Cerebellar cortex (tissue), 1 donor: ENCODE measurements around the gene EPHB3.

Experiments used
- DNase-seq: peaks from one replicate; pipeline ENCODE4 v3.0.0-alpha.2; 2015; ENCODE audit warnings: low spot score

The EPHB3 gene

GRCh38 chr3:184543843-184544512 lies 17.6 kb upstream of the EPHB3 start:
- DNase-seq: peak; percentile 95

- DNase-seq: no peak
Measured at GRCh38 chr3:184544513-184544861, 17.1 kb upstream of the EPHB3 start.

GRCh38 chr3:184545769-184546168 lies 15.8 kb upstream of the EPHB3 start:
- no peak for DNase-seq

GRCh38 chr3:184546252-184546651 lies 15.3 kb upstream of the EPHB3 start:
- DNase-seq: no peak

GRCh38 chr3:184549796-184550577 lies 11.6 kb upstream of the EPHB3 start:
- peak; percentile 83 for DNase-seq

- DNase-seq: no peak
Measured at GRCh38 chr3:184551103-184551502, 10.5 kb upstream of the EPHB3 start.

GRCh38 chr3:184551614-184552256 lies 9.8 kb upstream of the EPHB3 start:
- DNase-seq: no peak

- no peak for DNase-seq
Measured at GRCh38 chr3:184552296-184552695, 9.3 kb upstream of the EPHB3 start.

- no peak for DNase-seq
Measured at GRCh38 chr3:184552863-184553262, 8.7 kb upstream of the EPHB3 start.

GRCh38 chr3:184553385-184553784 lies 8.2 kb upstream of the EPHB3 start:
- peak; percentile 79 for DNase-seq

- no peak for DNase-seq
Measured at GRCh38 chr3:184554461-184554860, 7.1 kb upstream of the EPHB3 start.

- DNase-seq: peak; percentile 50
Measured at GRCh38 chr3:184556582-184557347, 4.8 kb upstream of the EPHB3 start.

- DNase-seq: no peak
Measured at GRCh38 chr3:184557348-184557950, 4.1 kb upstream of the EPHB3 start.

- no peak for DNase-seq
Measured at GRCh38 chr3:184558726-184559125, 2.9 kb upstream of the EPHB3 start.

GRCh38 chr3:184559336-184559735 lies 2.2 kb upstream of the EPHB3 start:
- no peak for DNase-seq

GRCh38 chr3:184560531-184560930 lies 1.1 kb upstream of the EPHB3 start:
- no peak for DNase-seq

- DNase-seq: no peak
Measured at GRCh38 chr3:184561913-184562877, 610 bp downstream of the EPHB3 start.

- DNase-seq: peak; percentile 84
Measured at GRCh38 chr3:184562878-184563560, 1.4 kb downstream of the EPHB3 start.

GRCh38 chr3:184563561-184563925 lies 2.0 kb downstream of the EPHB3 start:
- peak; percentile 42 for DNase-seq
